Esophagus muscularis mucosa (tissue), 4 donors: Measurements from ENCODE around the gene NUDT9. TPM values are rescaled to one million over a fixed set of nuclear protein-coding genes. Genes with fewer than 3 reads are reported as not detected.

ENCODE experiments used
- DNase-seq: peaks from one replicate; pipeline ENCODE4 v3.0.0-alpha.2; 2017; ENCODE audit errors: extremely low spot score
- H3K27ac ChIP-seq, 4 donors: fragments of 200-600 bp; sonication (generic); replicated peaks in 1 of 4; 1 replicate in 3 of 4; 2 replicates in 1 of 4; pipeline ENCODE4 v1.5.1; 2016 to 2019; ENCODE audit warnings: mild to moderate bottlenecking in 1 of 4
- H3K27me3 ChIP-seq, 4 donors: fragments of 200-600 bp; sonication (generic); one replicate each; pipeline versions ENCODE4 v1.5.1 to v1.6.0; 2016 to 2019
- H3K36me3 ChIP-seq, 4 donors: fragments of 200-600 bp; sonication (generic); one replicate each; pipeline ENCODE4 v1.5.1; 2016 to 2019
- H3K4me1 ChIP-seq, 4 donors: fragments of 200-600 bp; sonication (generic); one replicate each; pipeline ENCODE4 v1.5.1; 2016 to 2019
- H3K4me3 ChIP-seq, 4 donors: fragments of 200-600 bp; sonication (generic); 1 replicate in 2 of 4; 2 replicates in 2 of 4; pipeline ENCODE4 v1.5.1; 2016 to 2019; ENCODE audit warnings: mild to moderate bottlenecking in 4 of 4, moderate library complexity in 1 of 4
- H3K9me3 ChIP-seq, 4 donors: fragments of 200-600 bp; sonication (generic); 1 replicate in 3 of 4; 2 replicates in 1 of 4; pipeline ENCODE4 v1.5.1; 2016 to 2019
- EP300 ChIP-seq: sonication (generic); formaldehyde crosslinking; IDR thresholded peaks from one replicate; pipeline ENCODE4 v1.6.1; 2017; ENCODE audit warnings: antibody characterized with exemption
- POLR2A ChIP-seq: fragments of 450-650 bp; IDR thresholded peaks from one replicate; pipeline ENCODE4 v1.6.1; 2017; ENCODE audit warnings: antibody characterized with exemption, moderate library complexity, mild to moderate bottlenecking, low read depth
- POLR2AphosphoS5 ChIP-seq, 2 donors: sonication (generic); formaldehyde crosslinking; IDR thresholded peaks; one replicate each; pipeline ENCODE4 v1.6.1; 2017; ENCODE audit warnings: antibody characterized with exemption in 2 of 2
- WGBS: methylation state at CpG from one replicate; pipeline ENCODE4 v1.1.5; 2018; 5-methylcytosine and 5-hydroxymethylcytosine counted together
- intact Hi-C: fragments of 100-400 bp; cut with DNase I; formaldehyde crosslinking; loops from one replicate; pipeline ENCODE4 v1.15.1; 2023
- total RNA-seq, 4 donors: library from RNA; depleted of rRNA; stranded (reverse); fragments of >200 nt; gene quantifications; one replicate each; pipeline versions ENCODE4 v1.1.0 to v1.2.1, GENCODE V29; 2016
- TF ChIP-seq, protein P1 (sequence below), 3 experiments: fragments of 200-600 bp in 2 of 3; fragments of 450-650 bp in 1 of 3; sonication (generic) in 2 of 3; IDR thresholded peaks; one replicate each; pipeline ENCODE4 v1.5.1; 2017 to 2019; ENCODE audit warnings: antibody characterized with exemption in 3 of 3, mild to moderate bottlenecking in 2 of 3, moderate library complexity in 1 of 3

Gene NUDT9
- total RNA-seq, 4 donors from 2014 or later = 15.1 to 26.6 (median 21.3) TPM

DNA sequence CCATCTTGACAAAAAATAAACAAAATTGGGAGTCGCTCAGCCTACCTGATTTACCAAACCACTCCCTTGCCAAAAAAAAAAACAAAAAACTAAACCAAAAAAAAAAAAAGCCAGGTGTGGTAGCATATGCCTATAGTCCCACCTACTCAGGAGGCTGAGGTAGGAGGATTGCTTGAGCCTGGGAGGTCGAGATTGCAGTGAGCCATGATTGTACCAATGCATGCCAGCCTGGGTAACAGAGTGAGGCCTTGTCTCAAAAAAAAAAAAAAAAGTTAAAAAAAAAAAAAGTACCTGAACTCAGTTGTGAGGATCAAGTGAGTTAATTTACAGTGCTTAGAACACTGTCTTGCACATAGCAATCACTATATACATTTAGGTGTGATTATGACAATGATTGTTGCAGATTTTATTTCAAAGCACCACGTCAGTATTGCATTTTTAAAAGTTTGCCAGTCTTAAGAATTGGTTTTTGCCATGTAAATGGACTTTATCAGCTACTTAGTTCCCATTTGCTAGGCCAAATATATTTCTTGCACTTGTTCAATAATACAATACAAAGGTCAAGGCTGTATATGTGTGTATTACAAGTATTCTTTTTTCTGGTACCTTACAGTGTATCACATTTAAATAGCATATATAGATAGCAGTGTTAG, 4.6 kb downstream of the NUDT9 start:
- WGBS = 92% methylated on average over 3 of the region's 3 CpGs
- Histone ChIP-seq H3K27ac (no peak overlapping the region), H3K9me3 (no peaks in the 10 kb centered on the region), H3K4me1 (peaks cover 14 to 41% (median 33%) of the 10 kb centered on the region in 4 donors), H3K4me3 (no peak overlapping the region), H3K36me3 (no peaks in the 10 kb centered on the region), H3K27me3 (no peaks in the 10 kb centered on the region)
- intact Hi-C loops = no loop called here
- no peak for TF ChIP-seq EP300
- TF ChIP-seq, protein P1, sequence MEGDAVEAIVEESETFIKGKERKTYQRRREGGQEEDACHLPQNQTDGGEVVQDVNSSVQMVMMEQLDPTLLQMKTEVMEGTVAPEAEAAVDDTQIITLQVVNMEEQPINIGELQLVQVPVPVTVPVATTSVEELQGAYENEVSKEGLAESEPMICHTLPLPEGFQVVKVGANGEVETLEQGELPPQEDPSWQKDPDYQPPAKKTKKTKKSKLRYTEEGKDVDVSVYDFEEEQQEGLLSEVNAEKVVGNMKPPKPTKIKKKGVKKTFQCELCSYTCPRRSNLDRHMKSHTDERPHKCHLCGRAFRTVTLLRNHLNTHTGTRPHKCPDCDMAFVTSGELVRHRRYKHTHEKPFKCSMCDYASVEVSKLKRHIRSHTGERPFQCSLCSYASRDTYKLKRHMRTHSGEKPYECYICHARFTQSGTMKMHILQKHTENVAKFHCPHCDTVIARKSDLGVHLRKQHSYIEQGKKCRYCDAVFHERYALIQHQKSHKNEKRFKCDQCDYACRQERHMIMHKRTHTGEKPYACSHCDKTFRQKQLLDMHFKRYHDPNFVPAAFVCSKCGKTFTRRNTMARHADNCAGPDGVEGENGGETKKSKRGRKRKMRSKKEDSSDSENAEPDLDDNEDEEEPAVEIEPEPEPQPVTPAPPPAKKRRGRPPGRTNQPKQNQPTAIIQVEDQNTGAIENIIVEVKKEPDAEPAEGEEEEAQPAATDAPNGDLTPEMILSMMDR (IDR thresholded peaks at IDR 0.05) = no peak
- TF ChIP-seq POLR2A = no peak
- TF ChIP-seq POLR2AphosphoS5 (IDR thresholded peaks at IDR 0.05) = no peak
- no peak for DNase-seq

DNA sequence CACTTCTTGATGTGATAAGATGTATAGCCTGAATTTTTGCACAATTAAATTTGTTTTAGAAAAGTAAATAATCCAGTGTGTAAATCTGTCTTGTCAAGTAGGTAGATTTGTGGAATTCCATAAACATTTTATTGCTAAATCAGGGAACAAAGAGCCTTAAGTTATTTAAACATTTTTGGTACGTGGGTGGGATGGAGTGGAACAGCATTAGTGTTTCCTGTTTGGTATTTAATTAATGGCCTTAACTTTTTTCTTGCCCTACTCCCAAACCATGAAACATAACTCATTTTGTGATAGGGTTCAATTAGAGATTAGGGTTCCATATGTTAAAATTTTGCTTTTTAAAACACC, 5.1 kb downstream of the NUDT9 start:
- no peaks in the 10 kb centered on the region for H3K27me3 ChIP-seq
- 51% methylated on average over 1 of the region's 1 CpG for WGBS
- H3K9me3 ChIP-seq = no peaks in the 10 kb centered on the region
- TF ChIP-seq, protein P1 (IDR thresholded peaks at IDR 0.05) = no peak
- TF ChIP-seq POLR2AphosphoS5 (IDR thresholded peaks at IDR 0.05) = no peak
- no peak for TF ChIP-seq EP300
- no peak for TF ChIP-seq POLR2A
- H3K4me1 ChIP-seq = peaks cover 14 to 41% (median 33%) of the 10 kb centered on the region in 4 donors
- H3K36me3 ChIP-seq = no peaks in the 10 kb centered on the region
- H3K4me3 ChIP-seq = no peak overlapping the region
- intact Hi-C loops = no loop called here
- no peak for DNase-seq
- H3K27ac ChIP-seq = no peak overlapping the region

DNA sequence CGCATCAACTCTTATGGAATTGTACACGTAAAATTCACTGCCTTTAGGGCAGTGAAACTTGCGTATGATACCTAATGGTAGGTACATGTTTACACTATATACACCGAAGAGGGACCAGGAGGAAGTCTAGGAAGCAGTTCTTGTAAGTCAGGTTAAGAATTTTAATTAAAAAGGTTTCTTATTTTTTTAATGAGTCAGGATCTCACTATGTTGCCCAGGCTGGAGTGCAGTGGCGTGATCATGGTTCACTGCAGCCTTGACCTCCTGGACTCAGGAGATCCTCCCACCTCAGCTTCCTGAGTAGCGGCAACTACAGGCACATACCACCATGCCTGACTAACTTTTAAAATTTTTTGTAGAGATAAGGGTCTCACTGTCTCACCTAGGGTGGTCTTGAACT, 6.6 kb downstream of the NUDT9 start:
- Histone ChIP-seq H3K4me1 (peaks cover 13 to 33% (median 23%) of the 10 kb centered on the region in 4 donors), H3K36me3 (no peaks in the 10 kb centered on the region), H3K27me3 (no peaks in the 10 kb centered on the region), H3K9me3 (no peaks in the 10 kb centered on the region), H3K4me3 (no peak overlapping the region), H3K27ac (no peak overlapping the region)
- 94% methylated on average over 6 of the region's 6 CpGs for WGBS
- DNase-seq = no peak
- no peak for TF ChIP-seq POLR2A
- no peak for TF ChIP-seq POLR2AphosphoS5 (IDR thresholded peaks at IDR 0.05)
- intact Hi-C loops = no loop called here

DNA sequence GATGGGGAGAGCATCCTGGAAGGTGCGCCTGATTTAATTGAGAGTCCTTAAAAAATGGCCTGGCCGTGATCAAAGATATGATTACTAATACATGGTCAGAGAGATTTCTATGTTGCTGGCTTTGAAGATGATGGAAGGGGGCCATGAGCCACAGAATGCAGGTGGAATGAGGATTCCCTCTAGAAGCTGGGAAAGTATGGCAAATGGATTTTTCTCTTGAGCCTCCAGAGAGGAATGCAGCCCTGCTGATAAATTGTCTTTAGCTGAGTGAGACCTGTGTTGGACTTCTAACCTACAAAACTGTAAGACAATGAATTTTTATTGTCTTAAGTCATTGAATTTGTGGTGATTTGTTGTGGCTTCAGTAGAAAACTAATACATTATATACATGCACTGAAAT, 7.7 kb downstream of the NUDT9 start:
- DNase-seq = no peak
- Histone ChIP-seq H3K9me3 (no peaks in the 10 kb centered on the region), H3K27ac (no peak overlapping the region), H3K36me3 (peaks cover 0 to 2% (median 0%) of the 10 kb centered on the region in 4 donors), H3K4me1 (peaks cover 3 to 22% (median 12%) of the 10 kb centered on the region in 4 donors), H3K27me3 (no peaks in the 10 kb centered on the region), H3K4me3 (no peak overlapping the region)
- WGBS = 95% methylated on average over 2 of the region's 2 CpGs
- intact Hi-C loops = no loop called here
- TF ChIP-seq POLR2AphosphoS5 (IDR thresholded peaks at IDR 0.05) (no peak), EP300 (no peak), POLR2A (no peak)
- TF ChIP-seq, protein P1 (IDR thresholded peaks at IDR 0.05) = no peak

DNA sequence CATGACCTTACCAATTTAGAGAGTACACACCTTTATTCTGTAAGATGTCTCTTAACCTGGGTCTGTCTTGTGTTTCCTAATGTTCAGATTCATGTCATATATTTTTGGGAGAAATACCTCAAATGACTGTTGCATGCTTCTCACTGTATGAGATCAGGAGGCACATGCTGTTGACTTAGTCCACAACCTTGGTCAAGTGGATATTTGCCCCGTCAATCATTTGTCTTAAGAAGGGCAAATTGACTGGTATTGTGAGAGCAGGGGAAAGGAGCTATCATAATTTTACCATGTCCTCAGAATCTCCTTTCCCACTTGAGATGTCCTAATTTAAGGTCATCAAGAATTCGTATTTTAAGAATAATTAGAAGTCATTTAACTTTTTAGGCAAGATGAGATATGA, 11.0 kb downstream of the NUDT9 start:
- no peak for TF ChIP-seq POLR2AphosphoS5 (IDR thresholded peaks at IDR 0.05)
- no peak for TF ChIP-seq POLR2A
- TF ChIP-seq, protein P1 (IDR thresholded peaks at IDR 0.05) = no peak
- TF ChIP-seq EP300 = no peak
- no peaks in the 10 kb centered on the region for H3K9me3 ChIP-seq
- H3K4me3 ChIP-seq = no peak overlapping the region
- peaks cover 0 to 32% (median 12%) of the 10 kb centered on the region in 4 donors for H3K36me3 ChIP-seq
- H3K27me3 ChIP-seq = no peaks in the 10 kb centered on the region
- H3K4me1 ChIP-seq = peaks cover 0 to 7% (median 1%) of the 10 kb centered on the region in 4 donors
- DNase-seq = no peak
- intact Hi-C loops = no loop called here
- WGBS = 96% methylated on average over 2 of the region's 2 CpGs
- no peak overlapping the region for H3K27ac ChIP-seq
